Muscle of arm (tissue), 14 donors: ENCODE results near the gene TRIM68. TPM values are rescaled to one million over a fixed set of nuclear protein-coding genes. Genes with fewer than 3 reads are reported as not detected.

Experiments
- DNase-seq: peaks from one replicate; pipeline ENCODE4 v3.0.0-alpha.2; 2013
- long read RNA-seq, 11 donors: transcript quantifications; one replicate each; lab custom pipeline, GENCODE V29; 2026
- polyA plus RNA-seq, 12 donors: library from polyadenylated mRNA; unstranded; fragments of 120-200 nt; gene quantifications; one replicate each; pipeline ENCODE4 v1.2.1, GENCODE V29; 2013; ENCODE audit not compliant: insufficient read length in 12 of 12

TRIM68 gene, protein sequence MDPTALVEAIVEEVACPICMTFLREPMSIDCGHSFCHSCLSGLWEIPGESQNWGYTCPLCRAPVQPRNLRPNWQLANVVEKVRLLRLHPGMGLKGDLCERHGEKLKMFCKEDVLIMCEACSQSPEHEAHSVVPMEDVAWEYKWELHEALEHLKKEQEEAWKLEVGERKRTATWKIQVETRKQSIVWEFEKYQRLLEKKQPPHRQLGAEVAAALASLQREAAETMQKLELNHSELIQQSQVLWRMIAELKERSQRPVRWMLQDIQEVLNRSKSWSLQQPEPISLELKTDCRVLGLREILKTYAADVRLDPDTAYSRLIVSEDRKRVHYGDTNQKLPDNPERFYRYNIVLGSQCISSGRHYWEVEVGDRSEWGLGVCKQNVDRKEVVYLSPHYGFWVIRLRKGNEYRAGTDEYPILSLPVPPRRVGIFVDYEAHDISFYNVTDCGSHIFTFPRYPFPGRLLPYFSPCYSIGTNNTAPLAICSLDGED
- polyA plus RNA-seq = 10 to 100 TPM in 3 of 12 donors, 1 to 10 TPM in 8, not detected in 1; 6.5 to 13.8 (median 8.6) TPM
- long read RNA-seq, donor 1, partial matches to known transcripts = 0 of 1 reads
- long read RNA-seq, donor 1, other reads (novel, unspliced or antisense) = 0 of 1 reads
- long read RNA-seq, donor 2, partial matches to known transcripts = 0 of 4 reads
- long read RNA-seq, donor 2, other reads (novel, unspliced or antisense) = 0 of 4 reads
- long read RNA-seq, donor 3, partial matches to known transcripts = 0 of 2 reads
- long read RNA-seq, donor 3, other reads (novel, unspliced or antisense) = 0 of 2 reads
- long read RNA-seq, donor 4, partial matches to known transcripts = 0 of 2 reads
- long read RNA-seq, donor 4, other reads (novel, unspliced or antisense) = 0 of 2 reads
- long read RNA-seq, donor 5 = 0 reads
- long read RNA-seq, donor 6, partial matches to known transcripts = 0 of 2 reads
- long read RNA-seq, donor 6, other reads (novel, unspliced or antisense) = 0 of 2 reads
- long read RNA-seq, donor 7, partial matches to known transcripts = 0 of 2 reads
- long read RNA-seq, donor 7, other reads (novel, unspliced or antisense) = 0 of 2 reads
- long read RNA-seq, donor 8, partial matches to known transcripts = 0 of 2 reads
- long read RNA-seq, donor 8, other reads (novel, unspliced or antisense) = 0 of 2 reads
- long read RNA-seq, donor 9, partial matches to known transcripts = 0 of 3 reads
- long read RNA-seq, donor 9, other reads (novel, unspliced or antisense) = 0 of 3 reads
- long read RNA-seq, donor 10, partial matches to known transcripts = 0 of 4 reads
- long read RNA-seq, donor 10, other reads (novel, unspliced or antisense) = 0 of 4 reads
- long read RNA-seq, donor 11, partial matches to known transcripts = 0 of 3 reads
- long read RNA-seq, donor 11, other reads (novel, unspliced or antisense) = 0 of 3 reads

GRCh38 chr11:4607781-4608666, at the start of gene TRIM68:
TSS of gene TRIM68 (minus strand) at chr11:4608231. CDS start at chr11:4605504, 2,727 bp downstream.
- DNase-seq = peak; percentile 93

DNA sequence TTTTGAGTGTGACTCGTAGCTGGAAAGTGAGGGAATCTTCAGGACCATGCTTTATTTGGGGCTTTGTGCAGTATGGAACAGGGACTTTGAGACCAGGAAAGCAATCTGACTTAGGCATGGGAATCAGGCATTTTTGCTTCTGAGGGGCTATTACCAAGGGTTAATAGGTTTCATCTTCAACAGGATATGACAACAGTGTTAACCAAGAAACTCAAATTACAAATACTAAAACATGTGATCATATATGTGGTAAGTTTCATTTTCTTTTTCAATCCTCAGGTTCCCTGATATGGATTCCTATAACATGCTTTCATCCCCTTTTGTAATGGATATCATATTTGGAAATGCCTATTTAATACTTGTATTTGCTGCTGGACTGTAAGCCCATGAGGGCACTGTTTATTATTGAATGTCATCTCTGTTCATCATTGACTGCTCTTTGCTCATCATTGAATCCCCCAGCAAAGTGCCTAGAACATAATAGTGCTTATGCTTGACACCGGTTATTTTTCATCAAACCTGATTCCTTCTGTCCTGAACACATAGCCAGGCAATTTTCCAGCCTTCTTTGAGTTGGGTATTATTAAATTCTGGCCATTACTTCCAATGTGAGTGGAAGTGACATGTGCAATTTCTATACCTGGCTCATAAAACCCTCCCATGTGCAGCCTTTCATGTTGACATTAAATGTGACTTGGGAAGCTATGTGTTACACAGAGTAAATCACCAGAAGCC, 46.8 kb upstream of the TRIM68 start:
- DNase-seq = no peak

- DNase-seq = no peak
These were observed 39.7 kb upstream of the TRIM68 start for GRCh38 chr11:4647766-4648165.

GRCh38 chr11:4645974-4646373, 37.9 kb upstream of the TRIM68 start:
- no peak for DNase-seq

DNA sequence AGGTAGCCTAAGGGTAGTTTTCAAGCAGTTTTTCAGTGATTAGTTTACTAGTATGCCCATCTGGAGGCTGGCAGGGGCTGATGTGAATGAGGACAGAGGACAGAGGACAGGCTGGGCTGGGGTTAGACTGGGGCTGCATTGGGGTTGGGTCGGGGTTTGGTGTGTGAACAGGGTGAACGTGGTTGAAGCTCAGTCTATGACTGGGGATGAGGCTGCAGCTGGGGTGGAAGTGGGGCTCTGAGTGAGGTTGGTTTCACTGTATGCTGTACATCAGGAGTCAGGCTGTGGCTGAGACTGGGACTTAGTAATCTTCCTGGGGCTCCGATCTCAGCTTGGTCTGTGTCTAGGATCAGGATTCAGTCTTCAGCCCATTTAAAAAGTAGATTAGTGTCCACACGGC, 36.2 kb upstream of the TRIM68 start:
- DNase-seq = no peak

- no peak for DNase-seq
These were observed 35.7 kb upstream of the TRIM68 start, which contains the start of gene OR51E1 for GRCh38 chr11:4643682-4644081. TSS of gene OR51E1 (plus strand) at chr11:4643982. CDS start at chr11:4652527, 8,545 bp downstream.

GRCh38 chr11:4643076-4643475, 35.0 kb upstream of the TRIM68 start:
- no peak for DNase-seq

DNA sequence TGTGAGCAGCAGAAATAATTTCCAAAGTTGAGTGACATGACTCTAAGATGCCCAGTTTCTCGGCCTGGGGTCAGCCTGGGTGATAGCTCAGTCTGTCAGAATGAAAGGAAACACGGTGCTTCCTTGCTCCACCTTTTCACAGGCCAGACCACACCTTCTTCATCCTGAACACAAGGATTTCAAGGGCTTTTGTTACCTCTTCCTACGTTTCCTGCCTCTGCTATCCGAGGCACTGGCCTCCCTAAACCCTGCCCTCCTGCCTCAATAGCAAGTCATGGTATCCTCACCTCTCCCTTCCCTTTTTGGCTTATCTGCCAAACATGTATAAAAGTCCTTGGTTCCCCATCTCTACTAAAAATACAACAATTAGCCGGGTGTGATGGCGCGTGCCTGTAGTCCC, 34.0 kb upstream of the TRIM68 start:
- DNase-seq = no peak

- no peak for DNase-seq
These were observed 33.5 kb upstream of the TRIM68 start for GRCh38 chr11:4641501-4641900.

GRCh38 chr11:4639931-4640330, 31.9 kb upstream of the TRIM68 start:
- DNase-seq = no peak

DNA sequence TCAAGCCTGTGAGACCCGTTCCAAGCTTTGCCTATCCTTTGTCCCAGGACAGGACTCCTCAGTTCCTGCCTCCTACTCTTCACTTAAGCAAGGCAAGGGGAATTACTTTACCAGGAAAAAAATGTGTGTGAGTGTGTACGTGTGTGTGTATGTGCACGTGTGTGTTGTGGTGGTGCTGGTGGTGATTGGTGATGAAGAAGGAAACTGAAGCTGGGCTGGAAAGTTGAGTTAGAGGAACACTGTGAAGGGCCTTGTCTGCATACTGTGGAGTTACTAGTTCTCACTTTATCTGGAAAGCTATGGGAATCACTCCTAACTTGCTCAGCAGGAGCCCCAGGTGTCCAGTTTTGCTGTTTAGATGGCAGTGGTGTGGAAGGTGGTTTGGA, 29.6 kb upstream of the TRIM68 start:
- DNase-seq = no peak

- peak; percentile 60 for DNase-seq
These were observed 29.1 kb upstream of the TRIM68 start, which contains the start of gene OR51D1 for GRCh38 chr11:4636962-4637661. TSS of gene OR51D1 (plus strand) at chr11:4637477. CDS start at chr11:4639791, 2,314 bp downstream.

- no peak for DNase-seq
These were observed 28.1 kb upstream of the TRIM68 start for GRCh38 chr11:4636136-4636535.

GRCh38 chr11:4626207-4627099, 18.4 kb upstream of the TRIM68 start:
- DNase-seq = no peak

- DNase-seq = no peak
These were observed 11.5 kb upstream of the TRIM68 start for GRCh38 chr11:4619514-4619913.

GRCh38 chr11:4615856-4616444, 7.9 kb upstream of the TRIM68 start:
- no peak for DNase-seq

DNA sequence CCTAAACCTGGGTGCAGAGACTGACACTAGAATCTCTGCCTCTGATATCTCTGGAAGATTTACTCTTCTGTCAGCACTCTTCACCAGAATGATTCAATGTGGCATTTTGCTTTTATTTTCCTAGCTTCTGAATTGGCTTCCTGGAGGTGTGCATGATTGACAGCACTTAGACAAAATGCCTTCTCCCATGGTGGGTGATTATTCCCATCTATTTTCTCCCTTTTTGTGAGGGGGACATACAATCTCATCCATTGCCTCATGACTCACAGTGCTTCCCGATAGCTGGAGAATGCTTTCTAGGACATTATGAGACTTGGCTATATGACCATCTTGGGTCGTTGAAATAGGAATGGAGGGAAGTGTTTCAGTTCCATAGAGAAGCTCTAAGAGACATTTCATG, 4.0 kb upstream of the TRIM68 start:
- DNase-seq = no peak
